ENCODE data around the gene TMED3.

Gene TMED3

GRCh38 chr15:79366691-79367090 is 55.8 kb downstream of the TMED3 start:
- Histone ChIP-seq H3F3A (ENCODE audit: control insufficient read depth, insufficient read depth) (no peaks in the 10 kb centered on the region), H3K9me3 (ENCODE audit: control insufficient read depth, insufficient read depth, low read length) (no peaks in the 10 kb centered on the region), H3K9me2 (replicated peaks; ENCODE audit: control insufficient read depth, low read length) (no peaks in the 10 kb centered on the region), H4K20me1 (ENCODE audit: control insufficient read depth, insufficient read depth, low read depth, low read length) (no peaks in the 10 kb centered on the region), H3K36me3 (ENCODE audit: control insufficient read depth, low read length) (no peaks in the 10 kb centered on the region), H3K4me2 (ENCODE audit: low read length) (no peak overlapping the region), H3K4me1 (ENCODE audit: control insufficient read depth, low read length) (no peaks in the 10 kb centered on the region), H3K27ac (ENCODE audit: low read depth, low read length) (no peak overlapping the region), H3K79me2 (ENCODE audit: control insufficient read depth, low read length) (no peaks in the 10 kb centered on the region), H3K27me3 (ENCODE audit: control insufficient read depth, low read length) (no peaks in the 10 kb centered on the region), H3K4me3 (ENCODE audit: low read length) (no peak overlapping the region)
- TF ChIP-seq CTCF (IDR thresholded peaks at IDR 0.05; ENCODE audit: low read depth, low read length, poor library complexity, severe bottlenecking) (no peak), EZH2phosphoT487 (IDR thresholded peaks at IDR 0.05; ENCODE audit: borderline replicate concordance, low read length) (no peak)

GRCh38 chr15:79370716-79371115 is 59.8 kb downstream of the TMED3 start:
- Histone ChIP-seq H3K79me2 (ENCODE audit: control insufficient read depth, low read length) (no peaks in the 10 kb centered on the region), H3K36me3 (ENCODE audit: control insufficient read depth, low read length) (no peaks in the 10 kb centered on the region), H3K27me3 (ENCODE audit: control insufficient read depth, low read length) (no peaks in the 10 kb centered on the region), H3K4me2 (ENCODE audit: low read length) (no peak overlapping the region), H3K4me3 (ENCODE audit: low read length) (no peak overlapping the region), H3K9me3 (ENCODE audit: control insufficient read depth, insufficient read depth, low read length) (no peaks in the 10 kb centered on the region), H4K20me1 (ENCODE audit: control insufficient read depth, insufficient read depth, low read depth, low read length) (no peaks in the 10 kb centered on the region), H3K9me2 (replicated peaks; ENCODE audit: control insufficient read depth, low read length) (no peaks in the 10 kb centered on the region), H3K4me1 (ENCODE audit: control insufficient read depth, low read length) (no peaks in the 10 kb centered on the region), H3K27ac (ENCODE audit: low read depth, low read length) (no peak overlapping the region), H3F3A (ENCODE audit: control insufficient read depth, insufficient read depth) (no peaks in the 10 kb centered on the region)
- TF ChIP-seq EZH2phosphoT487 (IDR thresholded peaks at IDR 0.05; ENCODE audit: borderline replicate concordance, low read length) (no peak), CTCF (IDR thresholded peaks at IDR 0.05; ENCODE audit: low read depth, low read length, poor library complexity, severe bottlenecking) (no peak)

- Histone ChIP-seq H3K27me3 (ENCODE audit: control insufficient read depth, low read length) (no peaks in the 10 kb centered on the region), H4K20me1 (ENCODE audit: control insufficient read depth, insufficient read depth, low read depth, low read length) (no peaks in the 10 kb centered on the region), H3K79me2 (ENCODE audit: control insufficient read depth, low read length) (no peaks in the 10 kb centered on the region), H3K36me3 (ENCODE audit: control insufficient read depth, low read length) (no peaks in the 10 kb centered on the region), H3F3A (ENCODE audit: control insufficient read depth, insufficient read depth) (no peaks in the 10 kb centered on the region), H3K4me1 (ENCODE audit: control insufficient read depth, low read length) (no peaks in the 10 kb centered on the region), H3K27ac (ENCODE audit: low read depth, low read length) (no peak overlapping the region), H3K9me2 (replicated peaks; ENCODE audit: control insufficient read depth, low read length) (no peaks in the 10 kb centered on the region), H3K4me3 (ENCODE audit: low read length) (no peak overlapping the region), H3K4me2 (ENCODE audit: low read length) (no peak overlapping the region), H3K9me3 (ENCODE audit: control insufficient read depth, insufficient read depth, low read length) (no peaks in the 10 kb centered on the region)
- no peak for TF ChIP-seq EZH2phosphoT487 (IDR thresholded peaks at IDR 0.05; ENCODE audit: borderline replicate concordance, low read length)
- no peak for TF ChIP-seq CTCF (IDR thresholded peaks at IDR 0.05; ENCODE audit: low read depth, low read length, poor library complexity, severe bottlenecking)
Observed at GRCh38 chr15:79371591-79371990, 60.7 kb downstream of the TMED3 start.

- Histone ChIP-seq H3K79me2 (ENCODE audit: control insufficient read depth, low read length) (no peaks in the 10 kb centered on the region), H3K9me2 (replicated peaks; ENCODE audit: control insufficient read depth, low read length) (no peaks in the 10 kb centered on the region), H3K27ac (ENCODE audit: low read depth, low read length) (no peak overlapping the region), H3F3A (ENCODE audit: control insufficient read depth, insufficient read depth) (no peaks in the 10 kb centered on the region), H3K4me2 (ENCODE audit: low read length) (no peak overlapping the region), H3K4me1 (ENCODE audit: control insufficient read depth, low read length) (no peaks in the 10 kb centered on the region), H3K9me3 (ENCODE audit: control insufficient read depth, insufficient read depth, low read length) (no peaks in the 10 kb centered on the region), H3K36me3 (ENCODE audit: control insufficient read depth, low read length) (no peaks in the 10 kb centered on the region), H3K27me3 (ENCODE audit: control insufficient read depth, low read length) (no peaks in the 10 kb centered on the region), H4K20me1 (ENCODE audit: control insufficient read depth, insufficient read depth, low read depth, low read length) (no peaks in the 10 kb centered on the region), H3K4me3 (ENCODE audit: low read length) (no peak overlapping the region)
- TF ChIP-seq EZH2phosphoT487 (IDR thresholded peaks at IDR 0.05; ENCODE audit: borderline replicate concordance, low read length), result no peak
- no peak for TF ChIP-seq CTCF (IDR thresholded peaks at IDR 0.05; ENCODE audit: low read depth, low read length, poor library complexity, severe bottlenecking)
Observed at GRCh38 chr15:79372428-79372827, 61.5 kb downstream of the TMED3 start.

Measured in DOHH2 (cell line).